ENCODE measurements around the gene CFAP92. TPM values are rescaled to one million over a fixed set of nuclear protein-coding genes. Genes with fewer than 3 reads are reported as not detected.

The CFAP92 gene
- polyA plus RNA-seq, 2 donors, result 0.59 to 0.66 TPM

- H3K27ac ChIP-seq (ENCODE audit: low read depth in 2 of 2, low read length in 1 of 2), result no peak overlapping the region
- peaks cover 2% of the 10 kb centered on the region in 2 donors for H3K4me1 ChIP-seq (ENCODE audit: control insufficient read depth in 2 of 2, insufficient read depth in 2 of 2, low read length in 1 of 2)
- no peaks in the 10 kb centered on the region for H3K36me3 ChIP-seq (ENCODE audit: control insufficient read depth in 2 of 2, insufficient read depth in 2 of 2, low read length in 1 of 2)
- H3K27me3 ChIP-seq (ENCODE audit: control insufficient read depth in 1 of 2, insufficient read depth in 2 of 2, low read length in 2 of 2), result no peaks in the 10 kb centered on the region
- no peak overlapping the region for H3K4me3 ChIP-seq (ENCODE audit: low read depth in 1 of 2, low read length in 2 of 2)
- H3K9me3 ChIP-seq (ENCODE audit: control insufficient read depth in 2 of 2, insufficient read depth in 1 of 2, low read depth in 1 of 2, low read length in 1 of 2), result no peaks in the 10 kb centered on the region
- 95 to 99% methylated on average over 3 of the region's 3 CpGs for WGBS, 2 donors
Measured at GRCh38 chr3:128949158-128949557, 44.7 kb downstream of the CFAP92 start.

GRCh38 chr3:128946411-128946810 lies 47.5 kb downstream of the CFAP92 start:
- Histone ChIP-seq H3K9me3 (ENCODE audit: control insufficient read depth in 2 of 2, insufficient read depth in 1 of 2, low read depth in 1 of 2, low read length in 1 of 2) (no peaks in the 10 kb centered on the region), H3K4me1 (ENCODE audit: control insufficient read depth in 2 of 2, insufficient read depth in 2 of 2, low read length in 1 of 2) (peaks cover 4 to 5% of the 10 kb centered on the region in 2 donors), H3K27me3 (ENCODE audit: control insufficient read depth in 1 of 2, insufficient read depth in 2 of 2, low read length in 2 of 2) (no peaks in the 10 kb centered on the region), H3K4me3 (ENCODE audit: low read depth in 1 of 2, low read length in 2 of 2) (no peak overlapping the region), H3K27ac (ENCODE audit: low read depth in 2 of 2, low read length in 1 of 2) (no peak overlapping the region), H3K36me3 (ENCODE audit: control insufficient read depth in 2 of 2, insufficient read depth in 2 of 2, low read length in 1 of 2) (no peaks in the 10 kb centered on the region)
- WGBS, 2 donors, result 47 to 58% methylated on average over 7 of the region's 7 CpGs

GRCh38 chr3:128945878-128946175 lies 48.0 kb downstream of the CFAP92 start:
- Histone ChIP-seq H3K9me3 (ENCODE audit: control insufficient read depth in 2 of 2, insufficient read depth in 1 of 2, low read depth in 1 of 2, low read length in 1 of 2) (no peaks in the 10 kb centered on the region), H3K4me3 (ENCODE audit: low read depth in 1 of 2, low read length in 2 of 2) (no peak overlapping the region), H3K27me3 (ENCODE audit: control insufficient read depth in 1 of 2, insufficient read depth in 2 of 2, low read length in 2 of 2) (no peaks in the 10 kb centered on the region), H3K4me1 (ENCODE audit: control insufficient read depth in 2 of 2, insufficient read depth in 2 of 2, low read length in 1 of 2) (peaks cover 4 to 5% of the 10 kb centered on the region in 2 donors), H3K36me3 (ENCODE audit: control insufficient read depth in 2 of 2, insufficient read depth in 2 of 2, low read length in 1 of 2) (no peaks in the 10 kb centered on the region), H3K27ac (ENCODE audit: low read depth in 2 of 2, low read length in 1 of 2) (no peak overlapping the region)
- 76 to 77% methylated on average over 3 of the region's 3 CpGs for WGBS, 2 donors

- no peak overlapping the region for H3K27ac ChIP-seq (ENCODE audit: low read depth in 2 of 2, low read length in 1 of 2)
- H3K27me3 ChIP-seq (ENCODE audit: control insufficient read depth in 1 of 2, insufficient read depth in 2 of 2, low read length in 2 of 2), result no peaks in the 10 kb centered on the region
- H3K36me3 ChIP-seq (ENCODE audit: control insufficient read depth in 2 of 2, insufficient read depth in 2 of 2, low read length in 1 of 2), result no peaks in the 10 kb centered on the region
- H3K4me1 ChIP-seq (ENCODE audit: control insufficient read depth in 2 of 2, insufficient read depth in 2 of 2, low read length in 1 of 2), result peaks cover 2% of the 10 kb centered on the region in 2 donors
- 87 to 90% methylated on average over 21 of the region's 21 CpGs for WGBS, 2 donors
- no peaks in the 10 kb centered on the region for H3K9me3 ChIP-seq (ENCODE audit: control insufficient read depth in 2 of 2, insufficient read depth in 1 of 2, low read depth in 1 of 2, low read length in 1 of 2)
- H3K4me3 ChIP-seq (ENCODE audit: low read depth in 1 of 2, low read length in 2 of 2), result no peak overlapping the region
Measured at GRCh38 chr3:128945041-128945877, 48.6 kb downstream of the CFAP92 start.

GRCh38 chr3:128942161-128942952 lies 51.5 kb downstream of the CFAP92 start:
- Histone ChIP-seq H3K4me1 (ENCODE audit: control insufficient read depth in 2 of 2, insufficient read depth in 2 of 2, low read length in 1 of 2) (peaks cover 2% of the 10 kb centered on the region in 2 donors), H3K4me3 (ENCODE audit: low read depth in 1 of 2, low read length in 2 of 2) (no peak overlapping the region), H3K36me3 (ENCODE audit: control insufficient read depth in 2 of 2, insufficient read depth in 2 of 2, low read length in 1 of 2) (no peaks in the 10 kb centered on the region), H3K27ac (ENCODE audit: low read depth in 2 of 2, low read length in 1 of 2) (no peak overlapping the region), H3K27me3 (ENCODE audit: control insufficient read depth in 1 of 2, insufficient read depth in 2 of 2, low read length in 2 of 2) (no peaks in the 10 kb centered on the region), H3K9me3 (ENCODE audit: control insufficient read depth in 2 of 2, insufficient read depth in 1 of 2, low read depth in 1 of 2, low read length in 1 of 2) (no peaks in the 10 kb centered on the region)
- WGBS, 2 donors, result 80 to 82% methylated on average over 14 to 15 of the region's 15 CpGs

GRCh38 chr3:128940252-128940651 lies 53.6 kb downstream of the CFAP92 start:
- H3K4me3 ChIP-seq (ENCODE audit: low read depth in 1 of 2, low read length in 2 of 2), result no peak overlapping the region
- no peaks in the 10 kb centered on the region for H3K36me3 ChIP-seq (ENCODE audit: control insufficient read depth in 2 of 2, insufficient read depth in 2 of 2, low read length in 1 of 2)
- no peak overlapping the region for H3K27ac ChIP-seq (ENCODE audit: low read depth in 2 of 2, low read length in 1 of 2)
- peaks cover 2% of the 10 kb centered on the region in 2 donors for H3K4me1 ChIP-seq (ENCODE audit: control insufficient read depth in 2 of 2, insufficient read depth in 2 of 2, low read length in 1 of 2)
- H3K27me3 ChIP-seq (ENCODE audit: control insufficient read depth in 1 of 2, insufficient read depth in 2 of 2, low read length in 2 of 2), result no peaks in the 10 kb centered on the region
- no peaks in the 10 kb centered on the region for H3K9me3 ChIP-seq (ENCODE audit: control insufficient read depth in 2 of 2, insufficient read depth in 1 of 2, low read depth in 1 of 2, low read length in 1 of 2)
- whole genome bisulfite sequencing, 2 donors, result 89 to 97% methylated on average over 1 of the region's 1 CpG

- peaks cover 0 to 2% of the 10 kb centered on the region in 2 donors for H3K27me3 ChIP-seq (ENCODE audit: control insufficient read depth in 1 of 2, insufficient read depth in 2 of 2, low read length in 2 of 2)
- H3K9me3 ChIP-seq (ENCODE audit: control insufficient read depth in 2 of 2, insufficient read depth in 1 of 2, low read depth in 1 of 2, low read length in 1 of 2), result peaks cover 0 to 2% of the 10 kb centered on the region in 2 donors
- WGBS, 2 donors, result 56 to 61% methylated on average over 4 of the region's 4 CpGs
- H3K27ac ChIP-seq (ENCODE audit: low read depth in 2 of 2, low read length in 1 of 2), result no peak overlapping the region
- no peak overlapping the region for H3K4me3 ChIP-seq (ENCODE audit: low read depth in 1 of 2, low read length in 2 of 2)
- H3K36me3 ChIP-seq (ENCODE audit: control insufficient read depth in 2 of 2, insufficient read depth in 2 of 2, low read length in 1 of 2), result no peaks in the 10 kb centered on the region
- peaks cover 0 to 5% of the 10 kb centered on the region in 2 donors for H3K4me1 ChIP-seq (ENCODE audit: control insufficient read depth in 2 of 2, insufficient read depth in 2 of 2, low read length in 1 of 2)
Measured at GRCh38 chr3:128936341-128936740, 57.5 kb downstream of the CFAP92 start.

- Histone ChIP-seq H3K4me1 (ENCODE audit: control insufficient read depth in 2 of 2, insufficient read depth in 2 of 2, low read length in 1 of 2) (peaks cover 0 to 5% of the 10 kb centered on the region in 2 donors), H3K4me3 (ENCODE audit: low read depth in 1 of 2, low read length in 2 of 2) (no peak overlapping the region), H3K27ac (ENCODE audit: low read depth in 2 of 2, low read length in 1 of 2) (no peak overlapping the region), H3K27me3 (ENCODE audit: control insufficient read depth in 1 of 2, insufficient read depth in 2 of 2, low read length in 2 of 2) (peaks cover 0 to 2% of the 10 kb centered on the region in 2 donors), H3K9me3 (ENCODE audit: control insufficient read depth in 2 of 2, insufficient read depth in 1 of 2, low read depth in 1 of 2, low read length in 1 of 2) (peaks cover 0 to 2% of the 10 kb centered on the region in 2 donors), H3K36me3 (ENCODE audit: control insufficient read depth in 2 of 2, insufficient read depth in 2 of 2, low read length in 1 of 2) (no peaks in the 10 kb centered on the region)
- 53 to 76% methylated on average over 2 of the region's 2 CpGs for whole genome bisulfite sequencing, 2 donors
Measured at GRCh38 chr3:128935922-128936321, 58.0 kb downstream of the CFAP92 start.

GRCh38 chr3:128933922-128934253 lies 60.0 kb downstream of the CFAP92 start:
- no peaks in the 10 kb centered on the region for H3K36me3 ChIP-seq (ENCODE audit: control insufficient read depth in 2 of 2, insufficient read depth in 2 of 2, low read length in 1 of 2)
- H3K9me3 ChIP-seq (ENCODE audit: control insufficient read depth in 2 of 2, insufficient read depth in 1 of 2, low read depth in 1 of 2, low read length in 1 of 2), result peaks cover 0 to 2% of the 10 kb centered on the region in 2 donors
- H3K27me3 ChIP-seq (ENCODE audit: control insufficient read depth in 1 of 2, insufficient read depth in 2 of 2, low read length in 2 of 2), result peaks cover 0 to 2% of the 10 kb centered on the region in 2 donors
- no peak overlapping the region for H3K27ac ChIP-seq (ENCODE audit: low read depth in 2 of 2, low read length in 1 of 2)
- H3K4me3 ChIP-seq (ENCODE audit: low read depth in 1 of 2, low read length in 2 of 2), result no peak overlapping the region
- peaks cover 0 to 5% of the 10 kb centered on the region in 2 donors for H3K4me1 ChIP-seq (ENCODE audit: control insufficient read depth in 2 of 2, insufficient read depth in 2 of 2, low read length in 1 of 2)
- 88 to 94% methylated on average over 2 of the region's 2 CpGs for WGBS, 2 donors
